ENCODE results near the gene SNX12.
"Not testable (repeated sequence)": the region's sequence is repeated elsewhere in the genome, so short reads cannot be mapped to it uniquely, and the experiment has no call there.

SNX12 gene

GRCh38 chrX:71052721-71053120 lies 15.4 kb downstream of the SNX12 start:
- TF ChIP-seq CTCF (IDR thresholded peaks at IDR 0.05; ENCODE audit: low read length) (no peak), EZH2 (optimal IDR thresholded peaks at IDR 0.05; ENCODE audit: low read depth, low read length) (no peak), EZH2phosphoT487 (IDR thresholded peaks at IDR 0.05; ENCODE audit: low read length) (no peak)
- peak; percentile 6 for DNase-seq
- H3K27me3 ChIP-seq (replicated peaks; ENCODE audit: insufficient read depth, low read length): no peaks in the 10 kb centered on the region
- no peaks in the 10 kb centered on the region for H3K9me3 ChIP-seq (replicated peaks; ENCODE audit: insufficient read depth, low read length)
- no peaks in the 10 kb centered on the region for H3K9me2 ChIP-seq (replicated peaks; ENCODE audit: insufficient read depth, low read length)
- H3K79me2 ChIP-seq (ENCODE audit: low read length): peaks cover 20% of the 10 kb centered on the region
- H3K4me3 ChIP-seq (ENCODE audit: low read length): peak overlapping the region; percentile 72
- H3K27ac ChIP-seq (ENCODE audit: low read length): peak overlapping the region; percentile 62; the same call in 1 of the 2 replicates
- no peaks in the 10 kb centered on the region for H4K20me1 ChIP-seq (ENCODE audit: insufficient read depth, low read length)
- H3K4me1 ChIP-seq (ENCODE audit: low read length): 0 out of 2 replicates have a peak, but pooled peaks cover 4% of the 10 kb centered on the region
- H3K36me3 ChIP-seq (replicated peaks; ENCODE audit: insufficient read depth, low read length): no peaks in the 10 kb centered on the region
- 0 out of 2 replicates have a peak, but pooled peaks cover 7% of the 10 kb centered on the region for H3F3A ChIP-seq (ENCODE audit: insufficient read depth, low read length)
- H3K9ac ChIP-seq (ENCODE audit: low read length): peak overlapping the region; percentile 63
- peak overlapping the region; percentile 80 for H2AFZ ChIP-seq (ENCODE audit: low read length)
- H3K4me2 ChIP-seq (ENCODE audit: low read depth, low read length): peak overlapping the region; percentile 59

GRCh38 chrX:71047891-71048290 lies 20.2 kb downstream of the SNX12 start:
- DNase-seq; H3K9me2 ChIP-seq (replicated peaks; ENCODE audit: insufficient read depth, low read length); H3K9ac ChIP-seq (ENCODE audit: low read length); H4K20me1 ChIP-seq (ENCODE audit: insufficient read depth, low read length); H3K4me3 ChIP-seq (ENCODE audit: low read length); H3K4me2 ChIP-seq (ENCODE audit: low read depth, low read length); H3K36me3 ChIP-seq (replicated peaks; ENCODE audit: insufficient read depth, low read length); H2AFZ ChIP-seq (ENCODE audit: low read length); H3K4me1 ChIP-seq (ENCODE audit: low read length); H3K9me3 ChIP-seq (replicated peaks; ENCODE audit: insufficient read depth, low read length); H3F3A ChIP-seq (ENCODE audit: insufficient read depth, low read length); H3K27me3 ChIP-seq (replicated peaks; ENCODE audit: insufficient read depth, low read length); H3K27ac ChIP-seq (ENCODE audit: low read length): not testable (repeated sequence)
- H3K79me2 ChIP-seq (ENCODE audit: low read length): peaks cover 18% of the 10 kb centered on the region

GRCh38 chrX:71017396-71017939 lies 50.7 kb downstream of the SNX12 start:
- Histone ChIP-seq H3K36me3 (replicated peaks; ENCODE audit: insufficient read depth, low read length) (no peaks in the 10 kb centered on the region), H4K20me1 (ENCODE audit: insufficient read depth, low read length) (no peaks in the 10 kb centered on the region), H3K4me1 (ENCODE audit: low read length) (no peaks in the 10 kb centered on the region), H3K9me3 (replicated peaks; ENCODE audit: insufficient read depth, low read length) (no peaks in the 10 kb centered on the region), H3K27ac (ENCODE audit: low read length) (no peak overlapping the region), H3K4me3 (ENCODE audit: low read length) (no peak overlapping the region), H3K79me2 (ENCODE audit: low read length) (no peaks in the 10 kb centered on the region), H2AFZ (ENCODE audit: low read length) (no peak overlapping the region), H3K4me2 (ENCODE audit: low read depth, low read length) (no peak overlapping the region), H3F3A (ENCODE audit: insufficient read depth, low read length) (no peaks in the 10 kb centered on the region), H3K27me3 (replicated peaks; ENCODE audit: insufficient read depth, low read length) (no peaks in the 10 kb centered on the region), H3K9me2 (replicated peaks; ENCODE audit: insufficient read depth, low read length) (no peaks in the 10 kb centered on the region), H3K9ac (ENCODE audit: low read length) (no peak overlapping the region)
- TF ChIP-seq EZH2phosphoT487 (IDR thresholded peaks at IDR 0.05; ENCODE audit: low read length) (no peak), CTCF (IDR thresholded peaks at IDR 0.05; ENCODE audit: low read length) (no peak), EZH2 (optimal IDR thresholded peaks at IDR 0.05; ENCODE audit: low read depth, low read length) (no peak)
- no peak for DNase-seq

All from MM.1S (cell line).